ENCODE results near the gene CHD9NB.
A peak's percentile ranks its signal among the peaks of the same experiment; 100 is the strongest.

Gene CHD9NB

DNA sequence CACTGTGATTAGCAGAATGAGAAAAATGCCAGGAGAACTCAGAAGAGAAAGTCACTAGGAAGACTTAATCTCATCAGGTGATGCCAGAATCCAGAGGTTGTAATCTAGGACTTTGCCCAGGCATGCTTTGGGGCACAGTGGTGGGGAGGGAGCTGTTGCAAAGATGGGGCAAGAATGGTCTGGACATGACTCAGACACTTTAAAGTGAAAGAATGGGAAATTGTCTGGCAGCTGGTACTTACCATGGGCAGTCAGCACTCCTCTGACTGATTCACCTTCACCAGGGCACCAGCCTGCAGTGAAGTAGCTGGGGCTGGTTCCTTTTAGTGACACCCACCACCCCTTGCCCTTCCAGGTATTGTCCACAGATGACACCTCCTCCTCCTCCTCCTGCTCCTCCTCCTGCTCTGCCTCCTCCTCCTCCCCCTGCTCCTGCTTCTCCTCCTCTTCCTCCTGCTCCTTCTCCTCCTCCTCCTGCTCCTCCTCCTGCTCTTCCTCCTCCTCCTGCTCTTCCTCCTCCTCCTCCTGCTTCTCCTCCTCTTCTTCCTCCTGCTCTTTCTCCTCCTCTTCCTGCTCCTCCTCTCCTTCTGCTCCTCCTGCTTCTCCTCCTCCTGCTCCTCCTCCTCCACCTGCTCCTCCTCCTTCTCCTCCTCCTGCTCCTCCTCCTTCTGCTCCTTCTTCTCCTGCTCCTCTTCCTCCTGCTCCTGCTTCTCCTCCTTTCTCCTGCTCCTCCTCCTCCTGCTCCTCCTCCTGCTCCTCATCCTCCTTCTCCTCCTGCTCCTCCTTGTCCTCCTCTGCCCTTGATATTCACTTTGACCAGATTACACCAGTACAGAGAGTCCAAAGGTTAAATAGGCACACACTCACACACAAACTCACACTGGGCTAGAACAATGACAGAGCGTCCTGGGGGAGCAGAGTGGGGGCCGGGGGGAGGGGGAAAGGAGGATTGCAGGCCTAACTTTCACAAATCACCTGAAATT, at the start of gene CHD9NB:
Gene CHD9NB (minus strand): TSS at position 379 of the 983 bp plus-strand sequence. CDS start 8,739 bp downstream, outside the sequence.
- DNase-seq: peak; percentile 84

DNA sequence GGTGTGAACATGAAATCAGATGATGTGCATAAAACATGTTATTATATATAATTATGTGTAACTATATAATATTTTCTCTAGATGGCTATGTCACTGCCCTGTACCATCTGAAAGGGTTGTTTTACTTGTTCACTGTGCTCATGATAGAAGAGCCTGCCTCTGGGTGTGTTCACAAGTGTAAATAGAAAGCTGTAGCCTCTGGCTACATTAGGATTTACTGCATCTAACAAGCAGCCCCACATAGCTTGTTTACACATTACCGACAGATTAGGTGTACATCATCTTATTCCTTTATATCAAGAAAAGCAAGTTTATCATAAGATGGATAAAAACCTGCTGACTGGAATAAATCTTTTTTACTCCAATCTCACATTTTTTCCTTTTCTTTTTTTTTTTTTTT, 48.2 kb upstream of the CHD9NB start:
- DNase-seq: no peak

DNA sequence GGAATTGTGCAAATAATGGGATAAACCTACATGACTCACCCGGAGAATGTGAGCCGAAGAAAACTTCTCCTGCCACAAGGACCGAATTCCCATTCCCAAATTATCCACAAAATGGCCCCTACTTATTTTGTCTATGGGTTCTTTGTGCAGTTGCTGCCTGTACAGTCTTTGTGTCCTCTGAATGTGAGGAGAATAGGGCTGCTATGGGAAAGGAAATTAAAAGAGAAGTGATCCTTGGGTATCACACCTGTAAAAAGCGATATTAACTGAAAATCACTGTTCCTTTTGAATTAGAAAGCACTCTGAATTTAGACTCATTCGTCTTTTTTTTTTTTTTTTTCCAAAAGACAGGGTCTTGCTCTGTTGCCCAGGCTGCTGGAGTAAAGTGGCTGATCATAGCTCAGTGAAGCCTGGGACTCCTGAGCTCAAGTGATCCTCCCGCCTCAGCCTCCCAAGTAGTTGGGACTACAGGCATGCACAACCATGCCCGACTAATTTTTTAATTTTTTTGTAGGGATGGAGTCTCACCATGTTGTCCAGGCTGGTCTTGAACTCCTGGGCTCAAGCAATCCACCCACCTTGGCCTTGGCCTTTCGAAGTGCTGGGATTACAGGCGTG, 47.5 kb upstream of the CHD9NB start:
- DNase-seq: no peak

DNA sequence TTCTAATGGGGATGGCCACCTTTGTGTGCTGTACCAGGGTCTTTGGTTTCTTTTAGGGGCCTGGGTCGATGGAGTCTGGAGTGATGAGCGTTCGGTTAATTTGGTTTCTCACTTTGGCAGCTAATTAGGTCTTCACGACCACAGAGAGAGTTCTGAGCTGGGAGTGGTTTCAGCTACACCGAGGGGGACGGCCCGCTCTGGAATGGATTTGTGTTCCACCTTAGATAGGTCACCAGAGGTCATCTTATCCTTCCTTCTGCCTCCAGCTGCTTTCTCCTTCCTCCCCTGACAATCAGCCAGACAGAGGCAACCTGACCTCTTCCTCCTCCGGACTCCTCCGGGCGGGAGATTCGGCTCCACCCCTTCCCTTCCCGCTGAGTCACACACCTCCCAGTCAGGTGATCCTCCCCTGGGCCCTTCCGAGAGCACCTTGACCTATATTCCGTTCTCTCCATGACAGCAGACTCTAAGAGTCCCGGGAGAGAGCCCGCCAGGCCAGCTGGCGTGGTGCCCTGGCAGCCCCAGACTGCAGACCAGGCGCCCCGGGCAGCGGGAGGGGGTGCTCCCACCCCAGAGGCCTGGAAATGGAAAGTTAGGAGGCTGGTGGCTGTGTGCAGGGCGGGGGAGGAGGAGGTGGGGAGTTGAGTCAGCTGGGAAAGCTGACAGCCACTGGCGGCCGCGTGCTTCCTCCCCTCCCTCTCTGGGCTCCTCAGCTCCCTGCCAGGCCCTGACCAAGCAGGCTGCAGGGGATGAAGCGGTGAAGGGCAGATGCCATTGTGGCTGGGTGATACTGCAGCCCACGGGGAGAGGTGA, 46.8 kb upstream of the CHD9NB start:
- DNase-seq: peak; percentile 99

DNA sequence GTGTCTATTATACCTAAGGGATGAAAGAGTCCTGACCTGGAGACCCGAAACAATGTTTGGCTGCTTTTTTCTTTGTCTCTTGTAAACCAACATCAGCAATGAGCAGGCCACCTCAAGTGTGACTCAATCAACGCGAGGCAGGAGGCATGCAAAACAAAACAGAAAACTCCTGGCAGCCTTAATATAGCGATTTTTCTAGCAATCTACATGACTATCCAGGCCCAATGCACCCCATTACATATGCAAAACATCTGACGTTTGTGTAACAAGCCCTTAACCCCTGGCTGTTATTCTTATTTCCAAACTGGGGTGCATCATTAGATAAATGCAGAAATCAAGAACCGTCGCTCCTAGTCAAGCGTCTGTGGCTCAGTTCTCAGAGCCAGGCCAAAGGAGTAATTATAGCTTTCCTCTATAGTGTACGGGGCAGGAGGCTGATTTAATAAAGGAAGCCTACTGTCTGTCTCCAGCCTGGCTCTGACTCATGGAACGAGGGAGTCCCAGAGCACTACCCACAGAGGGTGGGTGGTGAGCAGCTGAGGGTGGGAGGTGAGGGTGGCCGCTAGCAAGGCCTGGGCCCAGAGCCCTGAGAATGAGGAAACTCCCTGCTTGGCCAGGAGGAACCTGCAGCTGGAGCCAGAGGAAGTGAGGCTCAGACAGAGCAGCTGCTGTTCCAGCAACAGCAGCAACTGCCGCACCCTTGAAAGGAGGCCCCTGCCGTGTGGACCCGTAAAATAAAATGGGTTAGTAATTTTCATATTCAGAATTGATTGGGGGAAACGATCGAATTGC, 46.0 kb upstream of the CHD9NB start:
- peak; percentile 98 for DNase-seq

DNA sequence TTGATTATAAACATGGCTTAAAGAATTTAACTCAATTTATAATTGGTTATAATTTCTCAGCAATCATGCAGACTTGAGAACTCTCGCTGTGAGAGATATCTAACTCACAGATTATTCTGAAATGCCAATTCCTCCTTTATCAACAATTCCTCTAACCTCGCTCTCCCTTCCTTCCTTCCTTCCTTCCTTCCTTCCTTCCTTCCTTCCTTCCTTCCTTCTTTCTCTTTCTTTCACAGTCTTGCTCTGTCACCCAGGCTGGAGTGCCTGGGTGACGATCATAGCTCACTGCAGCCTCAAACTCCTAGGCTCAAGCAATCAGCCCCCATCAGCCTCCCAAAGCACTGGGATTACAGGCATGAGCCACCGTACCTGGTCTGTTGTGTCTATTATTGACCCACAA, 44.5 kb upstream of the CHD9NB start:
- DNase-seq: no peak

DNA sequence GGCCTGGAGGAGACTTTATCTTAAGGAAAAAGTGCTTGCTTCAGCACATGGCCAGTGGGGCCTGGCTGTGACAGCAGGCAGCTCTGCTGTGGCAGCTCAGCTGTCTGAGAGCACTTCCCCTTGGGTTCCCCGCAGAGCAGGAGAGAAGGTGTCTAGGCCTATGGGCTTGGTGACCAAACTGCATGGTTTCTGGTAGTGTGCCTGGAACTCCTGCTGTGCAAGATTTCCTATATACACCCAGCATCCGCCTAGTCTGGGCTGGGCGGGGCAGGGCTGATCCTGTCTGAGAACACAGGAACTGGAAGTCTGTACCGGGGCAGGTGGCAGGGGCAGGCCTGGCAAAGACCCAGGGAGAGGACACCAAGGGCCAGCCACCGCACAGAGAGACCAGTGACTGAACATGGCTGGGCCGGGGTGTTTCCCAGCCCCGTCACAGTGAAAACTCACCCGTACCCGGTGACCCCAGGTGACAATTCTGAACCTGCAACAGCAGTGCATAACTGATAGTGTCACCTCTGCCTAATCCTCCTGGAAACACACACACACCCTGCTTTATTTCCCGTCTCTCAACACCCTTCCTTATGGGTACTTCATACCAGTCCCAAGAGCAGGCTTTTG, 41.4 kb upstream of the CHD9NB start:
- DNase-seq: peak; percentile 53

DNA sequence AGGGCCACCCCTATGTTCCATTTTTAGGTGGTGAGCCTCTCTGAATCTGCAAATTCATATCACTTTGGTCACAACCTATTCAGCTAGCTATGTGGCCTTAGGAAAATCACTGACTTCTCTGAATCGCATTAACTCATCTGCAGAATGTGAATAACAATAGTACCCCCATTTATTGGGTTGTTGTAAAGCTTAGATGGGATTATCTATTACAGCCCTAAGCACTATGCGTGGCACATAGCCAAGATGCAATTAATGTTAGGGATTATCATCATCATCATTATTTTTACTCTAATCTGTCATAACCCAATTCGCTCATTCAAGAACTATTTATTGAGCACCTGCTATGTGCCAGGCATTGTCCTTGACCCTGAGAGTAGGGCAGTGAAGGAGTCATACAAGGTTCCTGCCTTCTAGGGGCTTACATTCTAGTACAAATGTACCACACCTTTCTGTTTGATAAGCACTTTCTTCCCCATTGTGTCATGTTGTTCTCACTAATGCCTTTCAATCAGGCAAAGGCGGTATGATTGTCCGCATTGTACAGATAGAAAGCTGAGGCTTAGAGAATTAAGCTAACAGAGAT, 40.6 kb upstream of the CHD9NB start:
- no peak for DNase-seq

DNA sequence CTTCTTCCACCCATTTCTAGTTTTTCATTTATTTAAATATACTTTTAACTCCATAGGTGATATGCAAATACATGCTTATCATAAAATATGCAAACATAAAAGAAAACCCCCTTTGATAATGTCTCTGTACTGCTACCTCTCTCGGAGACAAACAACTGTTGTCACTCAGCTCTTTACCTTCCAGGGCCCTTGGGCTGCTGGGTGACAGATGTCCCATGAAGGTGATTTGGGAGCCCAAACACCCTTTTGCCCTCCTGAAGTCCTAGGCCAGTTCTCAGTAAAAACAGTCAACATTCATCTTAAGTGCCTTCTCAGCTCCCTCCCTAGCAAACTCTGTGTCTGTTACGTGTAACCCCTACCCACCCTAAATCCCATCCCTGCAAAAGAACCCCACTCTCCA, 39.6 kb upstream of the CHD9NB start:
- no peak for DNase-seq

DNA sequence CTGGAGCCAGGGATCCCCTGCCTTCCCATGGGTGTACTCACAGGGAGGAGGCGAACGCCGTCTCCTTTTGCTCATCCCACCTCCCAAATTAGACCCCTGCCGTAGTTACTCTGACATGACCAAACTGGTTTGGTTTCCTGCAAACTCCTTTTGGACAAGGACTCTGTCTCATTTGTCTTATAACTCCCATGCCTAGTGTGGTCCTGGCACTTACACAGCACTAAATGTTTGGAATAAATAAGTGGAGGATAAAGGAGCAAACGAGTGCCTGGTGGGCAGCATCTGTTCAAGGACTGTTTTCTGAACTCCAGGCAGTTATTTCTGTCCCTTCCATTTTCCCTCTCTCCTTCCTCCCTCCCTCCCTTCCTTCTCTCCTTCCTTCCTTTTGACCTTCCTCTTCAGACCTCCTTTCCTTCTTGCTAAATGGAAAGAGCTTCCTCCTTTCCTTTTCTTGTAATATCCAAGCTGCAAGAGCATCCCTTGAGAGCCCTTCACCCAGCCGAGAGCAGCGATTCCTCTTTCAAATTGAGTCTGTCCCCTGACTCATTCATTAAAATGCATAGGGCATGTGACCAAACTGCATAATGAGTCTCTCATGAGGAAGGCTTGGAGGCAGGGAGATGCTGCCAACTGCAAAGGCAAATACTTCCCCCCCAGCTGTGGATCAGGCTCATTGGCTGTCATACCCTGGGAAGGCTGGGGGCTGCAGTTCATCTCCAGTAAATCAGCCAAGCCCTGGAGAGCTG, 38.9 kb upstream of the CHD9NB start:
- DNase-seq: peak; percentile 88

DNA sequence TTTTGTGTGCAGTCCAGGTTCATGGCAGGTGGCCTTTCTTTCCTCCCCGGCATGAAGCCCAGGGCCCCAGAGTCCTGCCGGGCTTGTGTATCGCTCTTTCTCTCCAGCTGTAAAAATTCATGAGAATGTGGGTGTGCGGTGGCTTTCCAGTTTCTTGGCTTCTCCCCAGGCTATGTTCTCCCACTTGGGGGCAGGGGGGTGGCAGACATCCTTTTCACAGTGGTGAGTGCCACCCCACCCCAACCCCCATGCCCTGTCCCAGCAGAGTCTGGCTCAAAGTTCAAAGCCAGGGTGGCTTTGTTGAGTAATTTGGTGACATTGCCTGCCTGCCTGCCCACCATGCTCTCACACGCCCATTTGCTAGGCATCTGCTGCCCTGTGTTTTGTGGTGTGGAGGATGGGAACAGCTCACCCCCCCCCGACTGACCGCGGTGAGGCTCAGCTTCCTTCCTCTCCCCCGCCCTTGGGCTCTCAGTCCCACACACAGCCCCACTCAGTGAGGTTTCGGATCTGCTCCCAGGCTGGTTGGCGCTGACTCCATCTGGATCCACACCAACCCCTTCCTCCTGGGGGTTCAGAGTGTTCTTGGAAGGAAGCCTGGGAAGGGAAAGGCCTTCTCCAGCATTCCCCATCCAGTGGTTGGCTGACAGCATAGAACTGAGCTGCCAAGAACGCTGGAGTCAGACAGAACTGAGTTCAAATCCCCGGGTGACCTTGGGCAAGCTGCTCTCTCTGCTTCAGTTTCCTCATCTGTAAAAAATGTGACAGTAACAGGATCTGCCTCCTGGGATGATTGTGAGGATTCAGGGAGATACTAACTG, 38.1 kb upstream of the CHD9NB start:
- DNase-seq: peak; percentile 52

DNA sequence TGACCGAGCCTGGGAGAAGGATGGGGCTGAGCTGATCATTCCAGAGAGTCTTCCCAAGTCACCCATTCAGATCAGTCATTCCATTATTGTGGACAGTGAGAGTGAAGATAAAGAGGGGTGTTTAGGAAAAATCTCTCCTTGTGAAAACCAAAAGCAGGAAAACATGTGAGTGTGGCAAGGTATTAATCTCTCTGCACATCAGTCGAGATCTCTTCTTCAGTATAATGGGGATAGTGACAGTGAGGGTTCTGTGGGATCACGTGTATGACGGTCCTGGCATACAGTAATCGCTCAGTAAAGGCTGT, 37.5 kb upstream of the CHD9NB start:
- DNase-seq: no peak

DNA sequence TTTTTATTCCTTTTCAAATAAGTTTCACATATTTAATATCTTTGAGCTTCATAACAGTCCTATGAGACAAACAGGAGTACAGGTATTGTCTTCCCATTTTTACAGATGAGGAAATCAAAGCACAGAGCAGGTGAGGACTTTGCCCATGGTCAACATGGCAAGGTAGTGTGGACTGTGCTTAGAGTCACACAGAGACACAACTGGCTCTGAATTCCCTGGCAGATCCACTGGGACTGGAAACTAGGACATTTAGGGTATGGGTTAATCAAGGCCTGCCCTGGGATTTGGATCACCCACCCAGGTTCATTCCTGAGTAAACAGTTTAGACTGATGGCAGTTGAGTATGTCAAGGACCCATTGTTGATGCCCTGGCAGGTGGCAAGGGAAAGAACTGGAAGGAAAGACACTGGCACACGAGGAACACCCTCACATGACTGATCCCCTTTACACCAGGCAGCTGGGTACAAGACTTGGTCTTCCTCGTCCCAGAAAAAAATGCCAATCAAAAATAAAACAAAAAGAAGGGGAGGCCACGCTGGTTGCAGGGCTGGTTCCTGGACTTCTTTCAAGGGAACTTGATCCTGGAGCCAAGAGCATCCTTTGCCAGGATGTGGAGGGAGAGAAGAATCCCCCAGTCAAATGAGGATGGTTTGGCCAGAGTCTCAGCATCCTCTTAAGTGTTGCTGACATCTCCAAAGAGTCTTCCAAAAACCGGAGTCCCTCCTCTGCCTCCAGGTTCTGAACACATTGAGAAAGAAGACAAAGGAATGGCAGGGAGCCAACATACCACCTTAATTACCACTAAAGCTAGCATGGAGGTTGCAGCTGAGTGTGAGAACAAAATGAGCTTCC, 37.0 kb upstream of the CHD9NB start:
- DNase-seq: no peak

DNA sequence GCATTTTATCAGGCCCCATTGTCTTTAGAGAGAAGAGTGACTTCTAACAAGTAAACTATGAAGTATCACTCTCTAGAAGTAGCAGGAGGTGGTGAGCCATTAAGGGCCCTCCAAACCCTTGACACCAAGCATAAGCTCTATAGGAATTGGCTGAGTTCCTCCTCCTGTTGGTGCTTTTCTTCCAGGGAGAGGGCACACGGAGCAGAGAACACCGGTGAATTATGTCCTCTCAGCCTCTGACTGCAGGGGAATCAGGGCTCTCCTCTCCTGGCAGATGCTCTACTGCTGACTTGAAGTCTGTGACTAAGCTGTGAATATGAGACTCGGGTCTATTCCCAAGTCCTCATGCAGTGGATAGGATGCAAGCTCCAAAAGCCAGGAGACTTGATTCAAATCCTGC, 34.4 kb upstream of the CHD9NB start:
- no peak for DNase-seq

DNA sequence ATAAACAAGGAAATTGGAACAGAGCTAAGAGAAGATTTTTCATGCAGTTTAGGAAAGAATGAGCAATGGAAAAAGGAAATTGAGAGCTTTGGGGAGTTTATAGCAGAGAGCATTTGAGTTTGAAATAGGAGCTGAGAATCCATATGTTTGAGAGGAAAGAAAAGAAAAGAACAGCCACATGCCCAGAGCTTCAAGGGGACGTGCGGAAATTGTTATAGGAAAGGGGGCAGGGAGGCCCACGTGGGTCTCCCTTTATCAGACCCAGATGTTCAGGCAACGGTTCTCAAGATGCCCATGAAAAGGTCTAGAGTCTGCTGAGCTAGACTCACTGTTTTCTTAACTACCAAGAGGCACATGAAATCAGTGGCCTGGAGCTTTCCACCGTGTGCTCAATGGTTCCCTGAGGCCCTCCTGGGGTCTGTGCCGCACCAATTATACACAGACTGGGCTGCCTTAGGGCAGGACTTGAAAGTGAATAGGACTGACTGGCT, 33.3 kb upstream of the CHD9NB start:
- DNase-seq: peak; percentile 71

DNA sequence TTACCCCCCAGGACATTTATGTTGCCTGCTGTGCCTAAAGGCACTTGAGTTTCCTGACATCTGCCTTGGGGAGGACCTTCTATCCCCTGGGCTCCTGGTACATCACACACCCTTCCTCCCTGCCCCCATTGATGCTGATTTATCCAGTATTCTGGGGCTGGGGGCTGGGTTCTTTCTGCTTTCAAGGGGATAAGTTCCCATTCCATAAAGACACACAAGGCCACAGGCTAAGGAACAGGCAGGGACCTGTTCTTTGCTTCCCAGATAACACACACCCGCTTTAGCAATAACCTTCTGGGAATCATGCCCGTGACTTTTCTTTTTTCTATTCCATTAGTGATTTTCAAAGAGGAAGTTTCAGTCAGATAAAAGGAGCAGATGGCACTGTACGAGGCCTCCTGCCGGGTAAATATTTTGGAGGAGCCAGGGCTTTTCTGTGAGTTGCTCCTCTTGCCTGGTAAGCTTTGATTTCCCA, 32.7 kb upstream of the CHD9NB start:
- peak; percentile 64 for DNase-seq

DNA sequence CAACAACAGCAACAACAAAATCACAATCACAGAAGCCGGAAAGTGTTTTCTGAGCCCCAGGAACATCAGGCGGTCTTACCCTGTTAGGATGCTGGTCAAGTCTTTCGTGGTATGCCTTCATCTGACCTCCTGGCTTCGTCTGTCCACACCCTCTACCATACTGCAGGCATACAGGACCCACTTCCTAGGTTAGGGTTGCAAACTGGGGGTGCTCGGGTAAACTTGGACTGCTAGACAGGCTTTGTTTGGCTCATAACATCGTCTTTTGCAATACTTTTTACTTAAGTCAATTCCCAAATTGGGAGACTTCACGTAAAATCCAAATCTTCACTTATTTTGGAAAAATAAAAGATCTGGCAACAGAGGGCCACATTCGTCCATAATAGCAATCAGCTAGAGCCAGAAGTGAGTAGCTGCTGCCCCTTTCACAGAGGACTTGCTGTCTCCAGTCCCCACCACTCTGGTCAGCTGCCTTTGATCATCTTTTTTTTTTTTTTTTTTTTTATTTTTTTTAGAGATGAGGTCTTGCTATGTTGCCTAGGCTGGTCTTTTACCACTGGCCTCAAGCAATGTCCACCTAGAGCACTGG, 32.1 kb upstream of the CHD9NB start:
- no peak for DNase-seq

DNA sequence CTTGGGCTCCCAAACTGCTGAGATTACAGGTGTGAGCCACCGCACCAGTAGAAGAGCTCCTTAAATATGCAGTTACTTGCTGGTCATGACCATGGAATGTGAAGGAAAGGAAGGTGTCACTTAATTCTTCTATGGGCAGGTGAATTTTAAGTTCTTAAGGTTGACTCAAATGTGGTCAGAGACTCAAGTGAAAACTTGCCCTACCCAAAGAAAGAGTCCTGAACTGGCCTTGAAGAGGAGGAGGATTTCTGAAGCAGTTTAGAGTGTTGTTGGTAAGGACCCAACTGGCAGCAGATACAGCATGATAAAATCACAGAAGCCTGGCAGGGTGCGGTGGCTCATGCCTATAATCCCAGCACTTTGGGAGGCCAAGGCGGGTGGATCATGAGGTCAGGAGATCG, 31.4 kb upstream of the CHD9NB start:
- no peak for DNase-seq

Data from islet precursor cell (in vitro differentiated cells).